Mucosa of rectum (tissue), 2 donors: ENCODE results near the gene PLCB3.

Source experiments
- H3K27ac ChIP-seq, 2 donors: one replicate each; pipeline ENCODE4 v1.7.0; 2013; ENCODE audit warnings: inconsistent platforms in 2 of 2, low read depth in 2 of 2, low read length in 2 of 2
- H3K27me3 ChIP-seq, 2 donors: one replicate each; pipeline ENCODE4 v1.7.0; 2013; ENCODE audit warnings: low read length in 2 of 2; ENCODE audit not compliant: control insufficient read depth in 2 of 2, insufficient read depth in 2 of 2
- H3K36me3 ChIP-seq, 2 donors: one replicate each; pipeline ENCODE4 v1.7.0; 2013; ENCODE audit warnings: low read length in 2 of 2; ENCODE audit not compliant: control insufficient read depth in 2 of 2, insufficient read depth in 2 of 2
- H3K4me1 ChIP-seq, 2 donors: one replicate each; pipeline ENCODE4 v1.7.0; 2013; ENCODE audit warnings: low read length in 2 of 2, mild to moderate bottlenecking in 1 of 2; ENCODE audit not compliant: control insufficient read depth in 2 of 2, insufficient read depth in 2 of 2
- H3K4me3 ChIP-seq, 2 donors: one replicate each; pipeline ENCODE4 v1.7.0; 2013; ENCODE audit warnings: low read length in 2 of 2
- H3K9ac ChIP-seq, 2 donors: one replicate each; pipeline ENCODE4 v1.7.0; 2013; ENCODE audit warnings: low read length in 2 of 2, low read depth in 1 of 2, mild to moderate bottlenecking in 1 of 2
- H3K9me3 ChIP-seq, 2 donors: one replicate each; pipeline ENCODE4 v1.7.0; 2013; ENCODE audit warnings: low read length in 2 of 2; ENCODE audit not compliant: control insufficient read depth in 2 of 2
- donor health status: healthy.
- donor health status: Normal muscosa, but diverticular disease.

PLCB3 gene

DNA sequence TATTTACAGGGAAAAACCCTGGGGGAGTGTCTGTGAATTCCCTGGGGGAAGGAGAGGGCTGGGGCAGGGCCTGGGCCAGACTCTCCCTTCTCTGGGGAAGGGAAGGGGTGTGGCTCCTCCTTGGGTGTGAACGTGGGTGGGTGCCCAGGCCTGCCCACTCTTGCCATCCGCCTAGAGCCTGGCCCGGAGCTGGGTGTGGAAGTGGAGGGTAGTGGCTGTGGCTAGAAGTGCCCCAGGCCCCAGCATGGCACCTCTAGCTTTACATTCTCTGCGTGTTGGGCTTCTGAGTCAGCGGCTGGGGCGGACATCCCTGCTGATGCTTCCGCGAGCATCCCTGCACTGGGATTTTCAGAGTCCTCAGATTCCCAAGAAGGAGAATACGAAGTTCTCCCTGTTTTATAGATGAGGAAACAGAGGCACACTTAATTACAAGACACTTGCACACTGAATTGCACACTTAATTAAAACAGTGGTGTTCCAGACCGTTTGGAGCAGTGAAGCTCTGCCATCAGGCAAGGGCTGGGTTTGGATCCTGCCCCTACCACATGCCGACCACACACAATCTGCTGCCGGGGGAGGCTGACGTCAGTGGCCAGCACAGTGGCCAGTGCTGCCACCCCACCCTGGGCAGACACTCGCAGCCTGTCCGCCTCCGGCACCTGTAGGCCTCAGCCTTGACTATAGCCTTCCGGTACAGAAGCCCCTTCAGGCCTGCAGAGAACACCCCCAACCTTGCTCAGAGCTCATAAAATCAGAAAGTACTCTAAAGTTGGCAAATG lies 25.5 kb downstream of the PLCB3 start:
- H3K4me1 ChIP-seq = peaks cover 24 to 32% of the 10 kb centered on the region in 2 donors
- H3K36me3 ChIP-seq = peaks cover 10 to 18% of the 10 kb centered on the region in 2 donors
- peak overlapping the region; percentile 67 to 83 for H3K27ac ChIP-seq
- H3K27me3 ChIP-seq = no peaks in the 10 kb centered on the region
- no peaks in the 10 kb centered on the region for H3K9me3 ChIP-seq
- H3K4me3 ChIP-seq = no peak overlapping the region
- peak overlapping the region in 1 of 2 donors; percentile 58 for H3K9ac ChIP-seq

DNA sequence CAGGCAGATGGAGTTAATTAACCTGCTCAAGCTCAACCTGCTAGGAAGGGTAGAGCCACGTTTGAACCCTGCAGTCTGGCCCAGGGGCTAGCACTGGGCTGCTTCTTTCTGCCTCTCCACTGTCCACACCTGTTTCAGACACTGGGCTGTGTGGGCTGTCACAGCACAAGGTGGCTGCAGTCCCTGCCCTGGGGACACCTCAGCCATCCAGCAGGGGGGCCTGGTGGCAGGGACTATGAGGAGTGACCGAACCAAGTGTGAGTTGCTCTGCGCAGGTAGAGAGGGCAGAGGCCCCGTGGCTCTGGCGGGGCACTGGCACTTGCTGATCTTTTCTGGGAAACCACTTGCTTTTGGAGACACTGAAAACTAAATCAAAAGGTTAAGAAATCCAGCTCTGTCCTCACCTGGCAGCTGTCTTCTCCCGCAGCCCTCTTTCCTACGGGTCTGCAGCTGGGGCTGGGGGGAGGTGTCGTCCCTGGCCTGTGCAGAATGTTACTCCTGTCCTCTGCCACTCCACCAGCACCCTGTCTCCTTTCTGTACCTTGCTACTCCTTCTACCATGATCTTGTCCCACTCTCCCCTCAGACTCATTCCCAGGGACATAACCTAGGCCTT lies 27.4 kb downstream of the PLCB3 start:
- no peak overlapping the region for H3K9ac ChIP-seq
- no peak overlapping the region for H3K27ac ChIP-seq
- H3K4me3 ChIP-seq = no peak overlapping the region
- peaks cover 12 to 22% of the 10 kb centered on the region in 2 donors for H3K36me3 ChIP-seq
- peaks cover 26 to 32% of the 10 kb centered on the region in 2 donors for H3K4me1 ChIP-seq
- H3K27me3 ChIP-seq = no peaks in the 10 kb centered on the region
- H3K9me3 ChIP-seq = no peaks in the 10 kb centered on the region

DNA sequence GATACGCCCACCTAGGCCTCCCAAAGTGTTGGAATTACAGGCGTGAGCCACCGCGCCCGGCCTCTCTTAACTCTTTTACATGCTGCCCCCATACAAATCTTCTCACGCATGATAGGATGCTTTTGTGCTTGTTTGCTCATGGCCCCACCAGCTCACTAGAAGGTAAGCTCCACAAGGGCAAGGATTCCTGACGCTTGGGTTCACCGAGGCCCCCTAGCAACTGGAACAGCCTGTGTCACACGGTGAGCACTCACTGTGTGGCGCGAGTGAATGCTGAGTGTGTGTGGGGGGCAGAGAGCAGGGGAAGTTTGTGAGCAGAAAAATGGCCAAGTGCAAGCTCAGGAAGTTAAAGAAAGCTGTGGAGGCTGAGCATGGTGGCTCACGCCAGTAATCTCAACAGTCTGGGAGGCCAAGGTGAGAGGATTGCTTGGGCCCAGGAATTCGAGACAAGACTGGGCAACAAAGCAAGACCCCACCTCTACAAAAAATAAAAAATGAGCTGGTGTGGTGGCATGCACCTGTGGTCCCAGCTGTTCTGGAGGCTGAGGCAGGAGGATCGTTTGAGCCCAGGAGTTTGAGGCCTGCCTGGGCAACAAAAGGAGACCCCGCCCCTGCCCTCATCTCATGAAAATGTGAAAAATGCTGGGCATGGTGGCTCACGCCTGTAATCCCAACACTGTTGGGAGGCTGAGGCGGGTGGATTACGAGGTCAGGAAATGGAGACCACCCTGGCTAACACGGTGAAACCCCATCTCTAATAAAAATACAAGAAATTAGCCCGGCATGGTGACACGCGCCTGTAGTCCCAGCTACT lies 30.8 kb downstream of the PLCB3 start:
- Histone ChIP-seq H3K9ac (no peak overlapping the region), H3K27me3 (no peaks in the 10 kb centered on the region), H3K4me1 (peaks cover 26 to 27% of the 10 kb centered on the region in 2 donors), H3K4me3 (no peak overlapping the region), H3K27ac (no peak overlapping the region), H3K36me3 (peaks cover 12 to 14% of the 10 kb centered on the region in 2 donors), H3K9me3 (no peaks in the 10 kb centered on the region)

DNA sequence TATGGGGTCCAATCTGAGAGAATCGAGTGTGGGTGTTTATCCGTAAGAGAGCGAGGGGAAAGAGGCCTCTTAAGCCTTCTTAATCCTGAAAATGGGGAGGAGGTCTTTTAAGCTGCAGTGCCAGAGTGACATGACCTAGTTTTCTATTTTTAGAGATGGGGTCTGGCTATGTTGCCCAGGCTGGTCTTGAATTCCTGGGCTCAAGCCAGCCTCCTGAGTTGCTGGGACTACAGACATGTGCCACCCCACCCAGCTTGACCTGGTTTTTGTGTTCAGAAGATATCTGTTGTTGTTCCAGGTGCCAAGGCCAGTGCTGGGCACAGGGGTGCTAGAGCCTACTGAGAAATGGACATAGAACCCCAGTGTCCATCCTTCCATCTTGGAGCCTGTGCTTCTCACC lies 31.8 kb downstream of the PLCB3 start:
- H3K4me1 ChIP-seq = peaks cover 23 to 24% of the 10 kb centered on the region in 2 donors
- H3K4me3 ChIP-seq = peak overlapping the region; percentile 92
- H3K9me3 ChIP-seq = no peaks in the 10 kb centered on the region
- H3K36me3 ChIP-seq = peaks cover 12 to 14% of the 10 kb centered on the region in 2 donors
- H3K27me3 ChIP-seq = no peaks in the 10 kb centered on the region
- H3K9ac ChIP-seq = peak overlapping the region; percentile 32 to 97
- no peak overlapping the region for H3K27ac ChIP-seq

DNA sequence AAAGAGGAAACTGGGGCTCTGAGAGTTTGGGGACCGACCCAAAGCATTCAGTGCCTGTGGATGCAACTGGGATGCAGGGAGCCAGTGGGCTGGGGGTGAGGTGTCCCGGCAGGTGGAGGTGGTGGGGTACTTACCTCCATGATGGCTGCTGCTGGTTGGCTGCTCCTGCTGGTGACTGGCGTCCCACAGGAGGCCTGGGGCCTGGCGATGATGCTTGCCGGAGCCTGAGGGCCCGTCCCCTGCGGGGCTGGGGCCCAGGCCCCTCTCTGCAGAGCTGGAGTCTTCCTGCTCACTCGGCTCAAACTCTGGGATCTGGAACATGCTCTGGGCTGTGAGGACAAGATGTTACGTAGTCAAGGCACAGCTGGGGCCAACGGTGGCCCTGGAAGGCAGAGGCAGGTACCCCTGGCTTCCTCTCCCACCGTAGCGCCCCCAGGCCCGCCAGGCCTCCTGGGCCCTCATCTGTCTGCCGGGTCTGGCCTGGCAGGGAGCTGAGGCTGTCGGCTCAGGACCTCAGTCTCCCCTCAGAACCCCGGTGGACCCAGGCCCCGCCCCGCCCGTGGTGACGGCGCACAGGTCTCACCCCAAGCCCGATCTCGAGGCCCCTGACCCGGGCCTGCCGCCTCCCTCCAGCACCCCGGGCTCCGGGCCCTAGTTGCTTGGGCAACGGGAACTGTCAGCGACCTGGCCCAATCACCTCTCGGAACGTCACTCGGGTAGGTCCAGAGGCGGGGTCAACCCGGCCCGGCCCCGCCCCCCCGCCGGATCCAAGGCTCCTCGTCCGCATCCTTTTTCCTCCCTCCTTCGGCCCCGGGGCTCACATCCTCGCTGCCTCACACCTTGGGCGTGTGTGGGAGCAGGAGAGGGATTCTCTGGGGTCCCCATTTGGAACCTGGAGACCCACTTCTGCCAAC lies 33.0 kb downstream of the PLCB3 start, which contains the start of gene BAD:
TSS of gene BAD (minus strand) at position 618 of the 914 bp plus-strand sequence. CDS start at position 321, 297 bp downstream.
- Histone ChIP-seq H3K9ac (peak within 1 kb of the TSS; percentile 96 to 97), H3K27ac (peak within 1 kb of the TSS; percentile 98 to 99), H3K4me1 (peaks cover 23 to 24% of the 10 kb centered on the region in 2 donors), H3K4me3 (peak within 1 kb of the TSS; percentile 92), H3K9me3 (no peaks in the 10 kb centered on the region), H3K36me3 (peaks cover 2 to 8% of the 10 kb centered on the region in 2 donors), H3K27me3 (no peaks in the 10 kb centered on the region)

DNA sequence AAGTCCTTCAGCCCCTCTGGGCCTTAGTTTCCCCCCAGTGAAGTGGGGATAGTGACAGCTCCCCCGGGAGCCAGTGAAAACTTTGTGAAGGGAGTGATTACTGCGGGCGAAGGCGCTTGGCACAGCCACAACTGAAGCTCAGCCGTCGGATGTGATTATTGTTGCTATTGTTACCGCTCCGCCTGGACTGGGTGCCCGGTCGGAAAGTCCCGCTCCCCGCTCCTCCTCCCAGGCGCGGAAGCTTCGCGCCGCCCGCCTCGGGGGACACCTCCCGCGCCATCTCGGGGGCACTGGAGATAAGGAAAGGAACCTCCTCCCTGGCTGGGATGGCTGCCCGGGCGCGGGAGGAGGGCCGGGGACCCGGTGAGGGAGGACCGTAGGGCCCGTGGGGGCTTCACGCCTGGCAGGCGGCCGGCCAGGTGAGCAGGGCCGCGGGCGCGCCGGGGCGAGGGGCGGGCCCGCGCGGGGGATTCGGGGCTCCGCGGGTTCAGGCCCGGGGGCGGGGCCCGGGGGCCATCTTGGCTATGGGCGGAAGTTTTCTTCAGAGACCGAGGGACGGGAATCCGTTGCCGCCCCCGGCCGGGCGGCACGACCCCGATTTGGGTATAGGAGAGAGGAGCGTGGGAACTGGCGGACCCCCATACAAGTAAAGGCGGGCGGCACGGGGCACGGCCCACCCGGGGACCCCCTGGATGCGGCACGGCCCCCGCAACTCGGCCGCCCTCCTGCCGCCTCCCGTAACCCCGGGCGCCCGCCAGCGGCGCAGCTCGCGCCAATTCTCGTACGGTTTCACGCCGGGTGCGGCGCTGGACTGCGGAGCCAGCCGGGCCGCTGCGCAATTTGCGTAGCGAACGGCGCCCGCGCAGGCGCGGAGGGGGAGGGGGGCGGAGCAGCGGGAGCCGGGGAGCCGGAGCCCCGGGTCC lies 33.9 kb downstream of the PLCB3 start, which contains the start of gene GPR137:
TSS of gene GPR137 (plus strand) at position 887 of the 923 bp plus-strand sequence. CDS start 677 bp downstream, outside the sequence.
- peaks cover 23 to 24% of the 10 kb centered on the region in 2 donors for H3K4me1 ChIP-seq

DNA sequence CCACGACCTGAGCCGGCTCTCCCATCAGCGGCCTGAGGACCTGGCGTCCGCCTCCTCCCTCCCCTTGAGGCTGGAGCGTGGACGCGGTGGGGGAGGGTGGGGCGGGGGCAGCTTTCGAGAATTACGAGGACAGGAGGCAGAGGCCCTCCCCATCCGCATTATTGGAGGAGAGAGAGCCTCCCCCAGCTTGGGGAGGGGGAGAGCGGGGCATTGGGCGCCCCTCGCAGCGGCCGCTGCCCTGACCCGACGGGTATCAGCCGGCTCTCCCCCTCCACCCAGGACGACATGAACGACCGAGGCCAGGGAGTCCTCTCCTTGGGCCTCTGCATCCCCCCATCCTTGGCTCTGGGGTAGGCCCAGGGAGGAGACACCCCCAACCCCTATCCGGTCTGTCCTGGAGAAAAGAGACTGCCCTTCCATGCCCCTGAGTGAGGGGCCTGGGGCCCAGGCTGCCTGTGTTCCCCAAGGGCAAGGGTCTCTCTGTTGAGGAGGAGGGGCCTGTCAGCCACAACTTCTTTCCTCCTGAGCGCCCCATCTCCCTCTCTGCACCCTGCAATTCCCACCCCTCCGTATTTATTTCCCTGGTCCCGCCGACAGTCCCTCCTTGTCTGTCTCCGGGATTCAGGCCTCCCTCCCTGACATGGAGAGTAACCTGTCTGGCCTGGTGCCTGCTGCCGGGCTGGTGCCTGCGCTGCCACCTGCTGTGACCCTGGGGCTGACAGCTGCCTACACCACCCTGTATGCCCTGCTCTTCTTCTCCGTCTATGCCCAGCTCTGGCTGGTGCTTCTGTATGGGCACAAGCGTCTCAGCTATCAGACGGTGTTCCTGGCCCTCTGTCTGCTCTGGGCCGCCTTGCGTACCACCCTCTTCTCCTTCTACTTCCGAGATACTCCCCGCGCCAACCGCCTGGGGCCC lies 34.8 kb downstream of the PLCB3 start:
- Histone ChIP-seq H3K27ac (peak overlapping the region; percentile 98 to 99), H3K4me3 (peak overlapping the region; percentile 92), H3K36me3 (peaks cover 2 to 8% of the 10 kb centered on the region in 2 donors), H3K27me3 (peaks cover 10% of the 10 kb centered on the region in 2 donors), H3K4me1 (peaks cover 23 to 24% of the 10 kb centered on the region in 2 donors), H3K9me3 (no peaks in the 10 kb centered on the region), H3K9ac (peak overlapping the region; percentile 47 to 97)

More for the DNA sequence above, 33.9 kb downstream of the PLCB3 start, which contains the start of gene GPR137:
- H3K27ac ChIP-seq = peak within 1 kb of the TSS; percentile 98 to 99
- peaks cover 2 to 8% of the 10 kb centered on the region in 2 donors for H3K36me3 ChIP-seq
- H3K4me3 ChIP-seq = peak within 1 kb of the TSS; percentile 92
- no peaks in the 10 kb centered on the region for H3K9me3 ChIP-seq
- peak within 1 kb of the TSS; percentile 96 to 97 for H3K9ac ChIP-seq
- peaks cover 2% of the 10 kb centered on the region in 2 donors for H3K27me3 ChIP-seq

DNA sequence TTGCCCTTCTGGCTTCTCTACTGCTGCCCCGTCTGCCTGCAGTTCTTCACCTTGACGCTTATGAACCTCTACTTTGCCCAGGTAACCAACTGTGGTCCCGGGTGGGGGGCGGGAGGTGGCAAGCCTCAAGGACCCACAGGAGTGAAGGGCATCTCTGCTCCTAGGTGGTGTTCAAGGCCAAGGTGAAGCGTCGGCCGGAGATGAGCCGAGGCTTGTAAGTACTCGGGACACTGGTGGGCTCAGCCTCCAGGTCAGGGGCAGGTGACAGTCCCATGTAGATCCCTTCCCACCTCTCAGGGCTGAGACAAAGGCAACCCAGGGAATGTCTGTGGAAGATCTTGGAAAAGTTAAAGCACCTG lies 35.5 kb downstream of the PLCB3 start:
- Histone ChIP-seq H3K27me3 (peaks cover 11 to 14% of the 10 kb centered on the region in 2 donors), H3K4me3 (no peak overlapping the region), H3K4me1 (peaks cover 23 to 26% of the 10 kb centered on the region in 2 donors), H3K9ac (no peak overlapping the region), H3K36me3 (peaks cover 2 to 4% of the 10 kb centered on the region in 2 donors), H3K9me3 (no peaks in the 10 kb centered on the region), H3K27ac (no peak overlapping the region)
